ENCODE results near the gene NCMAP.

The NCMAP gene

GRCh38 chr1:24622218-24622617, 66.3 kb downstream of the NCMAP start:
- DNase-seq (ENCODE audit: low read depth): no peak

DNA sequence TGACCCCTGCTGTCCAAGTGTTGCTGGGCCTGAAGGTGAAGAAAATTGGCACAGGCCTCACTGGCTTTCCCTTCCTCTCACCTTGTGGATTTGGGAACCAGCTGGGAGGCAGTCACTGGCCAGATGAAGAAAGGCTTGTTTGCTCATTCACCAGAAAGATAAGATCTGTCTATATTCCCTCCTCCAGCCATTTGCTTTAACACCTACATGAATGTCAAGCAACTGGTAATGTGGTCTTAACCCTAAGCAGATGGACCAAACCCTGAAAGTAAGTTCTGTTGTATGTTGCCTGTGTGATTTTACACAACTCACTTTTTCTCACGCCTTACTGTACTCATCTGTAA, 76.9 kb downstream of the NCMAP start:
- DNase-seq (ENCODE audit: low read depth): no peak

GRCh38 chr1:24635195-24635843, 79.4 kb downstream of the NCMAP start:
- DNase-seq (ENCODE audit: low read depth): peak; percentile 30

DNA sequence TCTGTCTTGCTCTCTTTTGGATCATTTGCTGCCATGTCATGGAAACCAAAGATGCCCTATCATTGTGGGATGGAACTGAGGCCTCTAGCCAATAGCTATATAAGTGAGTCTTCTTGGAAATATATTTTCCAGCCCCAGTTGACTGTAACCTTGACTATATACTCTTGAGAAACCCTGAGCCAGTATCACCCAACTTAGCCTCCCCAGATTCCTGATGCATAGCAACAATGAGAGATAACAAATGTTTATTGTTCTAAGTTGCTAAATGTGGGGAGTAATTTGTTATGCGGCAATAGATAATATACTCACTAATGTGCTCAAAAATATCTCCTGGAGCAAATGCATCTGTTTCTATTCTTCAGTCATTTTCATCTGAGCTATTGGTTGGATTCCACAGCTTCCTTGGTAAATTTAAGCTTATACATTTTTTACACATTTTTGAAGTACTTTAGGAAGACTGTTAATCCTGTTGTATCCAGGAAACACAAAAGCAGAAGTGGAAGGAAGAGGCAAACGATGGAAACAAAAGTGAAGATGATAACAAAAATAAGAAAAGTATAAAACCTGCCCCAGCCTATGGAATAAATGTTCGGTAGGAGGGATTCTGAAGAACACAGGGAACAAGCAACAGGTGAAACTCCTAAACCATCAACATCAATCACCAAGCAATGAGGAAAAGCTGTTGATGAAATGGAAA, 80.9 kb downstream of the NCMAP start:
- DNase-seq (ENCODE audit: low read depth): no peak

DNA sequence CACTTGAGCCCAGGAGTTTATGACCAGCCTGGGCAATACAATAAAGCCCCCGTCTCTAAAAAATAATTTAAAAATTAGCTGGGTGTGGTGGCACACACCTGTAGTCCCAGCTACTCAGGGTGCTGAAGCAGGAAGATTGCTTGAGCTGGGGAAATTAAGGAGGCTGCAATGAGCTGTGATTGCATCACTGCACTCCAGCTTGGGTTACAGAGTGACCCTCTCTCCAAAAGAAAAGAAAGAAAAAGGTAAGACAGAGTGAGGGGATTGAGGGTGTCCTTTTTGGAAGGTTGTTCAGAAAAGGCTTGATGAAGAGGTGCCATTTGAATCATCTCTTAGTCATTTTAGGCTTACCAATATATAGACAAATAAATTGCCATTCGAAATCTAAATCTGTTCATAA, 83.2 kb downstream of the NCMAP start:
- DNase-seq (ENCODE audit: low read depth): no peak

GRCh38 chr1:24639881-24640280, 84.0 kb downstream of the NCMAP start:
- no peak for DNase-seq (ENCODE audit: low read depth)

DNA sequence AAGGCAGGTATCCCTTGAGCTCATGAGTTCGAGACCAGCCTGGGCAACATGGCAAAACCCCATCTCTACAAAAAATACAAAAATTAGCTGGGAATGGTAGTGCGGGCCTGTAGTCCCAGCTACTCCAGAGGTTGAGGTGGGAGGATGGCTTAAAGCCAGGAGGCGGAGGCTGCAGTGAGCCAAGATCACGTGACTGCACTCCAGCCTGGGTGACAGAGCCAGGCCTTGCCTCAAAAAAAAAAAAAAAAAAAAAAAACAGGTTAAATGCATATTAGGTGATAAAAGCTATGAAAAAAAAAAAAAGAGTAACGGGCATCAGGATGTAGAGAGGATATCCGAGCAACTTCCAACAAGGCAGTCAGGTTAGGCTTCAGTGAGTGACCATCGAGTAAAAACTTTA, 84.4 kb downstream of the NCMAP start:
- DNase-seq (ENCODE audit: low read depth): no peak

DNA sequence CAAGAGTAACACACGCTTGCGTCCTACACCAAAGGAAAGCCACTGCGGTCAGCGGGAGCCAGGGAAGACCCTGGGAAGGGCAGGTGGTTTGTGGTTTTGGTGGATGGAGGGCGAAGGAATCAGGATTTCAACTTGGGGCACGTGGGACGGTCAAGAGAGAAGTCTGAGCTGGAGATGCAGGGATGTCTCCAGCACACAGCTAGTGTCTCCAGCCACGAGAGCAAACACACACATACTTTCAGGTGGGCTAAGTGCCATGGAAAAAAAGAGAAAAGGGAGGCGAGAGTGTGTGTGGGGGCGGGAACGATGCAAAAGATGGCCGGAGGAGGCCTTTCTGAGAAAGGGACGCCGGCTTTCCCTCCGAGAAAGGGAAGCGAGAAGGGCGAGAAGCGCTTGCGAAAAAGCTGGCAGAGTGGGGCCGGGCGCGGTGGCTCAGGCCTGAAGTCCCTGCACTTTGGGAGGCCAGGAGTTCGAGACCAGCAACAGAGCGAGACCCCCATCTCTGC, 85.8 kb downstream of the NCMAP start:
- peak; percentile 36 for DNase-seq (ENCODE audit: low read depth)

DNA sequence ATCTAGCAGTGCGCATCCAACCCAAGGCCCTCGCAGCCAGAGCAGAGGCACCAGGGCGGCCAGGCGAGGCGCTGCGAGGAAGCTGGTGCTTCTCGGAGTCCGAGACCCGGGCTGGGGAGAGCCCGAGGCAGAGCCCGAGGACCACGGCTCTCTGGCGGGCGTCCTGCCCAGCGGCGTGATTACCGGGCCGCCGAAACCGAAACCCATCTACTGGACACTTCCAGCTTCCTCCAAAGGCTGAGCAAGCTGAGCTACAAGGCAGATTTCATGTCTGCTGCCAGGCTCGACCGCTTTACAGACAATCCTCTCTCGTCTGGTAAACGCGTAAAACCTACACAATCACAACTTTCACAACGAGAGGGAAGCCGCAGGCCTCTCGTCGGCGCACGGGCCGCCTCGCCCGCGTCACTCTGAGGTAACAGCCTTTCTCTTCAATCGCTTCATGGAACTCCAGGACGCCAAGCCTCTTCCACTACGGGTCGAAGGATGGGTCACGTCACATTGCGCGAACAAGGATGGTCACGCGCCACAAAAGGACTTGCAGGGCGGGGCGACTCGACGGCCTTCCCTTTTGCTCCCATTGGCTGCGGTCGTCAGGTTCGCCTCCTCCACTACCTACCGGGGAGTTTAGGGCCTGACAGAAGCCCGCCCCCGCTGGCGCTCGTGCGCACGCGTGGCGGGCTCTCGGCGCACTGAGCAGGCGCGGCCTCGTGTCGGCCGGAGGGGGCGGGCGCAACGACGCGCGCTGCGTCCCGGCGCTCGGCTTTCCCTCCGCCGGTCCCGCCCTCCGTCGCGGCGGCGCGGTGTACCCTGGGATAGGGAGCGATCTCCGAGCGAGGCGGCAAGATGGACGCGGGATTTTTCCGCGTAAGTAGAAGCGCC, 86.8 kb downstream of the NCMAP start, which contains the start of gene SRRM1:
SRRM1 (plus strand) TSS at position 822 of the 882 bp plus-strand sequence; CDS start at position 847, 25 bp downstream.
- peak; percentile 100 for DNase-seq (ENCODE audit: low read depth)

DNA sequence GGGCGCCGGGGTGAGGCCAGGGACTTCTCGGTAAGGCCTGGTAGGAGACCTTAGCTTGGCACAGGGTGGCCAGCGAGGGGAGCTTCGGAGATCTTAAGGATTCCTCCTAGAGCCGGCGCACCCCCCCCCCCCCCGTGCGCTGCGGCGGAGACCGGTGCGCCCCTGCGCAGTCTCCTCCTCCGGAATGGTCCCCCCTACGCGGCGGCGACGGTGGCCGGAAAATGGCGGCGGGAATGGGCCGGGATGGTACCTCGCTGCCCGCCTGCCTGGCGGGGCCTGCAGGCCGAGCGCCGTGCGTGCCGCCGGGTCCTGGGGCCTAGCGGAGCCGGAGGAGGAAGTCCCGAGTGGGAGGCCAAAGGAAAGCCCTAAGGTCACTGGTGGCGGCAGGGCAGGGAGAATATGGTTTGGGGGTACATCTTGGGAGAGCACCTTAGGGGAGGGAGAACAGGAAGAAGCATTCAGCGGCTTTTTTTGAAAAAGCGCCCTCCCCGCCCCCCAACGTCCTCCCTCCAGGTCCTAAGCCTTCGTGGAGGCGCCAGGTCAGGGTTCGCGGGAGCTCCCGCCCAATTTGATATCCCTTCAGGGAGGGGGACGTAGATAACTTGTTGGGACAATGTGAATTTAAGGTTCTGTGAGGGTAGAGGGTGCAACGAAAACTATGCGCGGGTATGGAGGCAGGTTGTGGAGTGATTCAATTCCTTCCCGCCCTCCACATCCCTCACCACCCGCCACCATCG, 87.6 kb downstream of the NCMAP start:
- DNase-seq (ENCODE audit: low read depth): peak; percentile 70

- DNase-seq (ENCODE audit: low read depth): no peak
Observed at GRCh38 chr1:24644100-24644384, 88.2 kb downstream of the NCMAP start.

- no peak for DNase-seq (ENCODE audit: low read depth)
Observed at GRCh38 chr1:24648919-24649318, 93.0 kb downstream of the NCMAP start.

DNA sequence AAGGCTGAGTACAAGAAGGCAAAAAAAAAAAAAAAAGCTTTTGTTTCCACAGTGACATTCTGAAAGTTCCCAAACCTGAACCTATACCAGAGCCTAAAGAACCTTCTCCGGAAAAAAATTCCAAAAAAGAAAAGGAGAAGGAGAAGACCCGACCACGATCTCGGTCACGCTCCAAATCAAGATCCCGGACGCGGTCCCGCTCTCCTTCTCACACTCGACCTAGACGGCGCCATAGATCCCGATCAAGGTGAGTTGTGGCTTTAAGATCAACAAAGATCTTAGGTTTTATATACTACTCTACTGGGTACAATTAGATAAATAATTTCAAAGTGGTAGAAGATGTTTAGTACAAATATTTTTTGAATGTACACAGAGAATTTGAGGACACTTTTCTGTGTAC, 96.5 kb downstream of the NCMAP start:
- no peak for DNase-seq (ENCODE audit: low read depth)

- DNase-seq (ENCODE audit: low read depth): no peak
Observed at GRCh38 chr1:24654010-24654409, 98.1 kb downstream of the NCMAP start.

DNA sequence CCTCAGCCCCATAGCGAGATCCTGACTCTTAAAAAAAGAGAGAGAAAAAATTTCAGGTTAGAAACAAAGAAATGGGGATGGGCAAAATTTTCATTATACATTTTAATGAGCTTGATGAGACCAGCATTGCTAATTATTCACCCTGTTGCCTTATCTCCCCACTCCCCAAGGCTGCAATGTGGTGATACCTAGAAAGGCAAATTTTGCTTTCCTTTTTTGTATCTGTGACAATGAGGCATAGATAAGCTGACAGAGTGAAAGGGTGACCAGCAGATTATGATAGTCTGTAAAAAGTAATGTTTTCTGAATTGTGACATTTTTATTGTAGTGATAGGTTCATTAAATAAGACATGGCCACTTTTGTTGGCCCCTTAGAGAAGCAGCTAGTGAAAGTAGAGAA, 100.2 kb downstream of the NCMAP start:
- no peak for DNase-seq (ENCODE audit: low read depth)

GRCh38 chr1:24657781-24658180, 101.9 kb downstream of the NCMAP start:
- no peak for DNase-seq (ENCODE audit: low read depth)

Data from CMK (cell line).